ENCODE results near the gene SSR2.

Gene SSR2

GRCh38 chr1:156020293-156021092 is at the start of gene SSR2:
TSS of gene SSR2 (minus strand) at chr1:156020951. CDS start at chr1:156020167, 784 bp downstream.
- peak; percentile 97 for DNase-seq (ENCODE audit: low spot score)

- no peak for DNase-seq (ENCODE audit: low spot score)
Observed at GRCh38 chr1:156070548-156070947, 49.8 kb upstream of the SSR2 start.

- no peak for DNase-seq (ENCODE audit: low spot score)
Observed at GRCh38 chr1:156069490-156070455, 49.0 kb upstream of the SSR2 start.

- DNase-seq (ENCODE audit: low spot score) = no peak
Observed at GRCh38 chr1:156067262-156067661, 46.5 kb upstream of the SSR2 start.

- no peak for DNase-seq (ENCODE audit: low spot score)
Observed at GRCh38 chr1:156065871-156066270, 45.1 kb upstream of the SSR2 start.

- no peak for DNase-seq (ENCODE audit: low spot score)
Observed at GRCh38 chr1:156065212-156065611, 44.5 kb upstream of the SSR2 start.

- no peak for DNase-seq (ENCODE audit: low spot score)
Observed at GRCh38 chr1:156064615-156065014, 43.9 kb upstream of the SSR2 start.

GRCh38 chr1:156063997-156064285 is 43.2 kb upstream of the SSR2 start:
- no peak for DNase-seq (ENCODE audit: low spot score)

GRCh38 chr1:156062189-156062588 is 41.4 kb upstream of the SSR2 start:
- DNase-seq (ENCODE audit: low spot score) = no peak

- no peak for DNase-seq (ENCODE audit: low spot score)
Observed at GRCh38 chr1:156060937-156061636, 40.3 kb upstream of the SSR2 start, which contains the start of gene RAB25. TSS of gene RAB25 (plus strand) at chr1:156061160. CDS start at chr1:156061401, 241 bp downstream.

GRCh38 chr1:156056326-156056849 is 35.6 kb upstream of the SSR2 start:
- DNase-seq (ENCODE audit: low spot score) = no peak

- peak; percentile 51 for DNase-seq (ENCODE audit: low spot score)
Observed at GRCh38 chr1:156055281-156056048, 34.7 kb upstream of the SSR2 start.

GRCh38 chr1:156054500-156055280 is 33.9 kb upstream of the SSR2 start, which contains the start of gene LAMTOR2:
TSS of gene LAMTOR2 (plus strand) at chr1:156054782. CDS start at chr1:156054890, 108 bp downstream.
- DNase-seq (ENCODE audit: low spot score) = peak; percentile 99

- DNase-seq (ENCODE audit: low spot score) = peak; percentile 92
Observed at GRCh38 chr1:156053768-156054499, 33.2 kb upstream of the SSR2 start, which contains the start of gene UBQLN4. TSS of gene UBQLN4 (minus strand) at chr1:156053798. CDS start at chr1:156053701, 97 bp downstream.

GRCh38 chr1:156052862-156053767 is 32.4 kb upstream of the SSR2 start:
- peak; percentile 91 for DNase-seq (ENCODE audit: low spot score)

- DNase-seq (ENCODE audit: low spot score) = no peak
Observed at GRCh38 chr1:156051011-156051725, 30.4 kb upstream of the SSR2 start.

GRCh38 chr1:156050376-156050775 is 29.6 kb upstream of the SSR2 start:
- DNase-seq (ENCODE audit: low spot score) = no peak
